Suprapubic skin (tissue), 4 donors: ENCODE results near the gene PLXDC1. TPM values are rescaled to one million over a fixed set of nuclear protein-coding genes. Genes with fewer than 3 reads are reported as not detected.
"Not testable (repeated sequence)": the region's sequence is repeated elsewhere in the genome, so short reads cannot be mapped to it uniquely, and the experiment has no call there.

Experiments
- DNase-seq, 2 donors: peaks; one replicate each; pipeline ENCODE4 v3.0.0-alpha.2; 2019; ENCODE audit warnings: low spot score in 2 of 2
- H3K27ac ChIP-seq: fragments of 200-600 bp; sonication (generic); one replicate; pipeline ENCODE4 v1.5.1; 2019
- H3K27me3 ChIP-seq: fragments of 200-600 bp; sonication (generic); one replicate; pipeline ENCODE4 v1.5.1; 2019
- H3K36me3 ChIP-seq: fragments of 200-600 bp; sonication (generic); one replicate; pipeline ENCODE4 v1.5.1; 2019
- H3K4me1 ChIP-seq: fragments of 200-600 bp; sonication (generic); one replicate; pipeline ENCODE4 v1.5.1; 2019
- H3K4me3 ChIP-seq: fragments of 200-600 bp; sonication (generic); one replicate; pipeline ENCODE4 v1.5.1; 2019; ENCODE audit warnings: mild to moderate bottlenecking
- H3K9me3 ChIP-seq: fragments of 200-600 bp; sonication (generic); one replicate; pipeline ENCODE4 v1.5.1; 2019
- CTCF ChIP-seq, 2 donors: fragments of 200-600 bp in 1 of 2; fragments of 450-650 bp in 1 of 2; sonication (generic) in 1 of 2; IDR thresholded peaks; one replicate each; pipeline ENCODE4 v1.5.1; 2016 to 2019; ENCODE audit warnings: antibody characterized with exemption in 2 of 2, mild to moderate bottlenecking in 1 of 2, moderate library complexity in 1 of 2
- EP300 ChIP-seq: sonication (generic); formaldehyde crosslinking; IDR thresholded peaks from one replicate; pipeline ENCODE4 v1.6.1; 2017; ENCODE audit warnings: antibody characterized with exemption
- POLR2A ChIP-seq, 2 donors: fragments of 450-650 bp; IDR thresholded peaks; one replicate each; pipeline ENCODE4 v1.6.1; 2017; ENCODE audit warnings: antibody characterized with exemption in 2 of 2, mild to moderate bottlenecking in 2 of 2, moderate library complexity in 2 of 2
- POLR2AphosphoS5 ChIP-seq, 3 donors: sonication (generic); formaldehyde crosslinking; IDR thresholded peaks; one replicate each; pipeline ENCODE4 v1.6.1; 2017; ENCODE audit warnings: antibody characterized with exemption in 3 of 3
- WGBS: methylation state at CpG from one replicate; pipeline ENCODE4 v1.1.5; 2018; 5-methylcytosine and 5-hydroxymethylcytosine counted together
- total RNA-seq, 4 donors: library from RNA; depleted of rRNA; stranded (reverse); fragments of >200 nt; gene quantifications; one replicate each; pipeline ENCODE4 v1.1.0, GENCODE V29; 2016

PLXDC1 gene
- total RNA-seq, 4 donors from 2014 or later: 5.3 to 14.1 (median 6.3) TPM

DNA sequence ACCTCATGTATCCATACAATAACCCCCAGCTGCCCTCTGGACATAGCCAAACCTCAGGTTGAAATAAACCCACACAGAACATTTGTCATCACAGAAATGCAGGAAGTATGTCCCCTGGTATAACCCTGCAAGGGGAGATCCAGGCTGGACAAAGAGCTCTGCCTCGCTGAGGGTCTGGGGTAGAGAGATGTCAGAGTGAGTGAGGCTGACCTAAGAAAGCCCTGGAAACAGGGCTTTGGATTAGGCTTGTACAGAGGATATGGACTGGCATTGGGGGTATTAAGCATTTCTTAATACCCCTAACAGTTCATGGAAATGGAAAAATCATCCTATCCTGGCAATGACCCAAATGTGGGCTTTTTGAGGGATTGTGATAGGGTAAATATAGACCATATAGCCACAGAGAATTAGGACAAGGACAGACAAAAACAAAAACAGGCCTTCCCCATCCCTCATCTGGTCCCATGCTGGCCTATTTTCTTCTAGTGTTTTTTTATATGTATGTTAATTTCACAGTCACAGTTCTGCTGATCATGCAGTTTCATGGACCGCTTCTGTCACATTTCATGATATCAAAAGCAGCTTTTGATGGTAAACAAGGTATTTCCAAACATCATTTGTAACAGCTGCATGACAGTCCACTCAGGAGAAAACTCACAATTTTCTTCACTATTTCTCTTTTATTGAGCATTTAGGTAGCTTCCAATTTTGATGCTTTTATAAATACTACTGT is 26.1 kb downstream of the PLXDC1 start:
- TF ChIP-seq CTCF (IDR thresholded peaks at IDR 0.05) (no peak), POLR2AphosphoS5 (IDR thresholded peaks at IDR 0.05) (no peak), POLR2A (IDR thresholded peaks at IDR 0.05) (no peak), EP300 (no peak)
- Histone ChIP-seq H3K27ac (no peak overlapping the region), H3K27me3 (no peaks in the 10 kb centered on the region), H3K4me1 (no peaks in the 10 kb centered on the region), H3K4me3 (no peak overlapping the region), H3K9me3 (no peaks in the 10 kb centered on the region), H3K36me3 (no peaks in the 10 kb centered on the region)
- WGBS: 100% methylated on average over 2 of the region's 2 CpGs
- DNase-seq: no peak

DNA sequence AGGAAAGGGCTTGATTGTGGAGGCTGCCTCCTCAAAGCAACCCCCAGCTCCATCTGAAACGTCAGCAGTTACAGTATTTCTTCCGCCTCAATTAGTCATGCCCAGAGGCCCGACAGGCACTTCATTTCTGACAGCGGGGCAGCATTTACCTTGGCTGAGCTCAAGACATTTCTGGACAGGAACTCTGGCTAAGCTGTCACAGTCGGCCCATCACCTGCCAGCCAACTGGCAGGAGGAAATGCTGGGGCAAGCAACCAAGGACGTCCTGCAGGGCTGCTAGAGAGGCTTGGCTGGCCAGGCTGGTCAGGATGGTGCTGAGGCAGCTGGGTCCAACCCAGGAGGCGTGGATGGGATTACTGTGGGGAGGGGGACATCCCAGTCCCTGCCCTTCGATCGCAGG is 27.8 kb downstream of the PLXDC1 start:
- no peak for TF ChIP-seq POLR2AphosphoS5 (IDR thresholded peaks at IDR 0.05)
- no peak for TF ChIP-seq EP300
- no peak for TF ChIP-seq POLR2A (IDR thresholded peaks at IDR 0.05)
- no peak for TF ChIP-seq CTCF (IDR thresholded peaks at IDR 0.05)
- H3K4me1 ChIP-seq: no peaks in the 10 kb centered on the region
- WGBS: 82% methylated on average over 6 of the region's 9 CpGs
- no peak overlapping the region for H3K4me3 ChIP-seq
- H3K36me3 ChIP-seq: no peaks in the 10 kb centered on the region
- no peak overlapping the region for H3K27ac ChIP-seq
- DNase-seq: no peak
- H3K27me3 ChIP-seq: no peaks in the 10 kb centered on the region
- H3K9me3 ChIP-seq: no peaks in the 10 kb centered on the region

DNA sequence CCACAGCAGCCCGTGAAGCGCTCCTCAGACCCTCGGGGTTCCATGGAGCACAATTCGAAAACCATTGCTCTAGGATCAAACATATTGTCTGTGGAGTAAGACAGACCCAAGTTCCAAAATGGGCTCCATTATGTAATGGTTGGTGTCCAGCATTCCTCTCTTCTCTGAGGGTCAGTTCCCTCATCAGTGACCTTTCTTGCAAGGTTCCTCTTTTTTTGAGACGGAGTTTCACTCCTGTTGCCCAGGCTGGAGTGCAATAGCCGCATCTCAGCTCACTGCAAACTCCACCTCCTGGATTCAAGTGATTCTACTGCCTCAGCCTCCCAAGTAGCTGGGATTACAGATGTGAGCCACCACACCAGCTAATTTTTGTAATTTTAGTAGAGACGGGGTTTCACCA is 28.4 kb downstream of the PLXDC1 start:
- WGBS: 88% methylated on average over 7 of the region's 7 CpGs
- DNase-seq: no peak
- no peak overlapping the region for H3K4me3 ChIP-seq
- H3K36me3 ChIP-seq: no peaks in the 10 kb centered on the region
- TF ChIP-seq CTCF (IDR thresholded peaks at IDR 0.05) (no peak), POLR2AphosphoS5 (IDR thresholded peaks at IDR 0.05) (no peak), EP300 (no peak), POLR2A (IDR thresholded peaks at IDR 0.05) (no peak)
- H3K4me1 ChIP-seq: no peaks in the 10 kb centered on the region
- H3K27me3 ChIP-seq: no peaks in the 10 kb centered on the region
- no peak overlapping the region for H3K27ac ChIP-seq
- H3K9me3 ChIP-seq: no peaks in the 10 kb centered on the region

DNA sequence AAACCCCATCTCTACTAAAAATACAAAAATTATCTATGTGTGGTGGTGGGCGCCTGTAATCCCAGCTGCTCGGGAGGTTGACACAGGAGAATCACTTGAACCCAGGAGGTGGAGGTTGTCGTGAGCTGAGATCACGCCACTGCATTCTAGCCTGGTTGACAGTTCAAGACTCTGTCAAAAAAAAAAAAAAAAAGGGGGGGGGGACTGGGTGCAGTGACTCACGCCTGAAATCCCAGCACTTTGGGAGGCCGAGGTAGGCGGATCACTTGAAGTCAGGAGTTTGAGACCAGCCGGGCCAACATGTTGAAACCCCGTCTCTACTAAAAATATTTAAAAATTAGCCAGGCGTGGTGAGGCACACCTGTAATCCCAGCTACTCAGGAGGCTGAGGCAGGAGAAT is 29.5 kb downstream of the PLXDC1 start:
- not testable (repeated sequence) for H3K4me1 ChIP-seq, H3K4me3 ChIP-seq, H3K27ac ChIP-seq, H3K36me3 ChIP-seq, H3K9me3 ChIP-seq, DNase-seq, H3K27me3 ChIP-seq
- WGBS: 94% methylated on average over 10 of the region's 10 CpGs

- H3K27me3 ChIP-seq: no peaks in the 10 kb centered on the region
- peaks cover 9% of the 10 kb centered on the region for H3K4me1 ChIP-seq
- whole genome bisulfite sequencing: 88% methylated on average over 5 of the region's 5 CpGs
- no peak overlapping the region for H3K27ac ChIP-seq
- TF ChIP-seq CTCF (IDR thresholded peaks at IDR 0.05) (no peak), POLR2AphosphoS5 (IDR thresholded peaks at IDR 0.05) (no peak), EP300 (no peak), POLR2A (IDR thresholded peaks at IDR 0.05) (no peak)
- no peaks in the 10 kb centered on the region for H3K9me3 ChIP-seq
- H3K36me3 ChIP-seq: no peaks in the 10 kb centered on the region
- no peak overlapping the region for H3K4me3 ChIP-seq
- DNase-seq: no peak
Measured at GRCh38 chr17:39118674-39119419, 32.6 kb downstream of the PLXDC1 start.
